HG03175 (cell line): ENCODE measurements around the gene POLD3.
"Not testable (repeated sequence)": the region's sequence is repeated elsewhere in the genome, so short reads cannot be mapped to it uniquely, and the experiment has no call there.

ENCODE experiments used
- ATAC-seq: cut with Tn5 transposase; IDR thresholded peaks from one replicate; pipeline ENCODE4 v1.9.1; 2021; ENCODE audit warnings: mild to moderate bottlenecking, moderate library complexity; ENCODE audit not compliant: unreplicated experiment

Gene POLD3

GRCh38 chr11:74636630-74637184 is 44.3 kb downstream of the POLD3 start:
- no peak for ATAC-seq

GRCh38 chr11:74637700-74638099 is 45.3 kb downstream of the POLD3 start:
- no peak for ATAC-seq

- no peak for ATAC-seq
These were observed 46.5 kb downstream of the POLD3 start for GRCh38 chr11:74638869-74639268.

GRCh38 chr11:74639533-74639932 is 47.2 kb downstream of the POLD3 start:
- no peak for ATAC-seq

- no peak for ATAC-seq
These were observed 48.9 kb downstream of the POLD3 start for GRCh38 chr11:74641289-74641688.

- no peak for ATAC-seq
These were observed 49.5 kb downstream of the POLD3 start for GRCh38 chr11:74641905-74642304.

GRCh38 chr11:74642912-74643311 is 50.5 kb downstream of the POLD3 start:
- no peak for ATAC-seq

- ATAC-seq, result no peak
These were observed 51.7 kb downstream of the POLD3 start for GRCh38 chr11:74644081-74644480.

GRCh38 chr11:74646215-74646614 is 53.8 kb downstream of the POLD3 start:
- no peak for ATAC-seq

- ATAC-seq, result no peak
These were observed 54.6 kb downstream of the POLD3 start for GRCh38 chr11:74646954-74647353.

- no peak for ATAC-seq
These were observed 55.0 kb downstream of the POLD3 start for GRCh38 chr11:74647404-74647803.

- ATAC-seq, result no peak
These were observed 55.4 kb downstream of the POLD3 start for GRCh38 chr11:74647831-74648230.

GRCh38 chr11:74648894-74649293 is 56.5 kb downstream of the POLD3 start:
- no peak for ATAC-seq

GRCh38 chr11:74650498-74650897 is 58.1 kb downstream of the POLD3 start:
- ATAC-seq, result no peak

GRCh38 chr11:74654976-74655375 is 62.6 kb downstream of the POLD3 start:
- no peak for ATAC-seq

GRCh38 chr11:74659124-74659523 is 66.7 kb downstream of the POLD3 start:
- ATAC-seq, result not testable (repeated sequence)

GRCh38 chr11:74662487-74663103 is 70.2 kb downstream of the POLD3 start:
- ATAC-seq, result no peak

- ATAC-seq, result no peak
These were observed 70.9 kb downstream of the POLD3 start for GRCh38 chr11:74663315-74663714.

GRCh38 chr11:74669211-74670160 is 77.1 kb downstream of the POLD3 start:
- no peak for ATAC-seq

- no peak for ATAC-seq
These were observed 77.8 kb downstream of the POLD3 start for GRCh38 chr11:74670171-74670570.

GRCh38 chr11:74671520-74672196 is 79.3 kb downstream of the POLD3 start:
- ATAC-seq, result no peak
